GM23248 (cell line): ENCODE data around the gene ADGRF1. TPM values are rescaled to one million over a fixed set of nuclear protein-coding genes. Genes with fewer than 3 reads are reported as not detected.

ENCODE experiments used
- DNase-seq: peaks from one replicate; pipeline ENCODE4 v3.0.0-alpha.2; 2015
- H2AFZ ChIP-seq: fragments of 200-600 bp; sonication (generic); 2 replicates; pipeline ENCODE4 v1.6.1; 2016; ENCODE audit warnings: antibody characterized with exemption
- H3F3A ChIP-seq: fragments of 200-600 bp; sonication (generic); 2 replicates; pipeline ENCODE4 v1.6.1; 2016; ENCODE audit warnings: mild to moderate bottlenecking, antibody characterized with exemption, mixed run types; ENCODE audit not compliant: insufficient read depth
- H3K27ac ChIP-seq: fragments of 200-600 bp; sonication (generic); 2 replicates; pipeline ENCODE4 v1.5.1; 2016; ENCODE audit warnings: mild to moderate bottlenecking
- H3K27me3 ChIP-seq: fragments of 200-600 bp; sonication (generic); replicated peaks from 2 replicates; pipeline ENCODE4 v1.6.1; 2016; ENCODE audit warnings: mild to moderate bottlenecking; ENCODE audit not compliant: insufficient read depth
- H3K36me3 ChIP-seq: fragments of 200-600 bp; sonication (generic); 2 replicates; pipeline ENCODE4 v1.6.1; 2016; ENCODE audit warnings: low read depth, mild to moderate bottlenecking
- H3K4me1 ChIP-seq: fragments of 200-600 bp; sonication (generic); 2 replicates; pipeline ENCODE4 v1.6.1; 2016; ENCODE audit warnings: mild to moderate bottlenecking; ENCODE audit not compliant: insufficient read depth
- H3K4me2 ChIP-seq: fragments of 200-600 bp; sonication (generic); one replicate; pipeline ENCODE4 v1.6.1; 2016; ENCODE audit warnings: mild to moderate bottlenecking; ENCODE audit not compliant: unreplicated experiment
- H3K4me3 ChIP-seq: fragments of 200-600 bp; sonication (generic); 2 replicates; pipeline ENCODE4 v1.5.1; 2016; ENCODE audit warnings: mild to moderate bottlenecking
- H3K79me2 ChIP-seq: fragments of 200-600 bp; sonication (generic); 2 replicates; pipeline ENCODE4 v1.6.1; 2016; ENCODE audit warnings: mild to moderate bottlenecking; ENCODE audit not compliant: insufficient read depth
- H3K9ac ChIP-seq: fragments of 200-600 bp; sonication (generic); 2 replicates; pipeline ENCODE4 v1.6.1; 2016; ENCODE audit warnings: mild to moderate bottlenecking
- H3K9me2 ChIP-seq: fragments of 200-600 bp; sonication (generic); 2 replicates; pipeline ENCODE4 v1.6.1; 2016; ENCODE audit warnings: mixed run types, mild to moderate bottlenecking, moderate library complexity; ENCODE audit not compliant: insufficient read depth
- H3K9me3 ChIP-seq: fragments of 200-600 bp; sonication (generic); one replicate; pipeline ENCODE4 v1.6.1; 2017; ENCODE audit warnings: low read depth
- H4K20me1 ChIP-seq: fragments of 200-600 bp; sonication (generic); 2 replicates; pipeline ENCODE4 v1.6.0; 2016; ENCODE audit not compliant: insufficient read depth
- EZH2 ChIP-seq: fragments of 200-600 bp; sonication (generic); IDR thresholded peaks from 2 replicates; pipeline ENCODE4 v1.6.1; 2018; ENCODE audit warnings: antibody characterized with exemption, mild to moderate bottlenecking; ENCODE audit not compliant: insufficient read depth, poor library complexity, severe bottlenecking
- EZH2phosphoT487 ChIP-seq: fragments of 200-600 bp; sonication (generic); IDR thresholded peaks from 2 replicates; pipeline ENCODE4 v1.6.1; 2018; ENCODE audit warnings: antibody characterized with exemption, moderate library complexity, mild to moderate bottlenecking, low read depth; ENCODE audit not compliant: insufficient read depth
- WGBS, 2 experiments: methylation state at CpG; one replicate each; pipeline ENCODE4 v1.1.6; 2015 to 2017; ENCODE audit warnings: low lambda C conversion rate in 2 of 2, low coverage in 1 of 2; ENCODE audit errors: missing lambda C conversion rate in 2 of 2; 5-methylcytosine and 5-hydroxymethylcytosine counted together
- in situ Hi-C: fragments of 300-500 bp; cut with MboI; formaldehyde crosslinking; loops from 2 replicates; pipeline ENCODE4 v1.15.0; 2020
- polyA plus RNA-seq: library from polyadenylated mRNA; unstranded; fragments of >200 nt; fragmentation: Nextera tagmentation; extraction: Ambion mirVana; gene quantifications from 2 replicates; pipeline ENCODE4 v1.2.1, GENCODE V29; 2016
- total RNA-seq: library from RNA; depleted of rRNA; stranded (reverse); fragments of >200 nt; shearing (Covaris generic); gene quantifications from 2 replicates; pipeline ENCODE4 v1.2.3, GENCODE V29; 2014

ADGRF1 gene
- total and polyA plus RNA-seq, 2 experiments from 2014 or later: not detected

GRCh38 chr6:47076422-47077344, 34.6 kb upstream of the ADGRF1 start:
- TF ChIP-seq EZH2phosphoT487 (no peak), EZH2 (no peak)
- Histone ChIP-seq H3K9ac (no peak overlapping the region), H3K4me3 (no peak overlapping the region), H3K4me1 (no peaks in the 10 kb centered on the region), H3K4me2 (no peak overlapping the region), H4K20me1 (no peaks in the 10 kb centered on the region), H2AFZ (no peak overlapping the region), H3K9me2 (no peaks in the 10 kb centered on the region), H3K27me3 (peaks cover 24% of the 10 kb centered on the region), H3K27ac (no peak overlapping the region), H3K36me3 (no peaks in the 10 kb centered on the region), H3F3A (no peaks in the 10 kb centered on the region), H3K79me2 (no peaks in the 10 kb centered on the region), H3K9me3 (no peaks in the 10 kb centered on the region)
- DNase-seq: no peak
- 39 to 48% methylated on average over 9 of the region's 9 CpGs for WGBS, 2 experiments
- in situ Hi-C loops: no loop called here

GRCh38 chr6:47075741-47076421, 33.7 kb upstream of the ADGRF1 start:
- DNase-seq: no peak
- WGBS, 2 experiments: 3 to 4% methylated on average over 8 of the region's 8 CpGs
- H3K36me3 ChIP-seq: no peaks in the 10 kb centered on the region
- H4K20me1 ChIP-seq: no peaks in the 10 kb centered on the region
- H3K27ac ChIP-seq: no peak overlapping the region
- H3K9me2 ChIP-seq: no peaks in the 10 kb centered on the region
- TF ChIP-seq EZH2: no peak
- TF ChIP-seq EZH2phosphoT487: no peak
- no peaks in the 10 kb centered on the region for H3K4me1 ChIP-seq
- H3F3A ChIP-seq: no peaks in the 10 kb centered on the region
- H3K4me2 ChIP-seq: no peak overlapping the region
- H3K27me3 ChIP-seq: peaks cover 24% of the 10 kb centered on the region
- in situ Hi-C loops: no loop called here
- H3K9ac ChIP-seq: no peak overlapping the region
- no peak overlapping the region for H2AFZ ChIP-seq
- no peaks in the 10 kb centered on the region for H3K79me2 ChIP-seq
- no peaks in the 10 kb centered on the region for H3K9me3 ChIP-seq
- no peak overlapping the region for H3K4me3 ChIP-seq

DNA sequence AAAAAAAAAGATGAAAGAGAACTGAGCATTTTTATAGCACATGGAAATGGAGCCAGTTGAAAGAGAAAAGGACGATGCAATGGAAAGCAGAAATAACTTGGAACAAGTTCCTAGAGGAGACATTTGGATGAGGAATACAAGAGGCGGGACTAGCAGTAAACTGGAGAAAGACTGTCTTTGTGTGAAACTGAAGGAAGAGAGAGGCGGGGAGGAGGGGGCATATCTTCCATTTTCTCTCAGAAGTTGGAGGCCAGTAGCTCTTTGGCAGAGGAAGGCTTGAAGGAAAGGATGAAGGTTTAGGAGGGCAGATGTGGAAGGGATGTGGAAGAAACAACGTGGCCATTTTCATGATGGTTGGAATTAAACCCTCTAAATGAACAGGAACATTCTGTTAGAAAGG, 33.0 kb upstream of the ADGRF1 start:
- H3K9ac ChIP-seq: no peak overlapping the region
- no peak overlapping the region for H3K4me3 ChIP-seq
- TF ChIP-seq EZH2phosphoT487 (no peak), EZH2 (no peak)
- in situ Hi-C loops: no loop called here
- H2AFZ ChIP-seq: no peak overlapping the region
- no peaks in the 10 kb centered on the region for H3K36me3 ChIP-seq
- no peaks in the 10 kb centered on the region for H4K20me1 ChIP-seq
- no peak overlapping the region for H3K4me2 ChIP-seq
- DNase-seq: no peak
- peaks cover 24% of the 10 kb centered on the region for H3K27me3 ChIP-seq
- H3K4me1 ChIP-seq: no peaks in the 10 kb centered on the region
- no peak overlapping the region for H3K27ac ChIP-seq
- H3K9me2 ChIP-seq: no peaks in the 10 kb centered on the region
- no peaks in the 10 kb centered on the region for H3K79me2 ChIP-seq
- WGBS, 2 experiments: 1 to 3% methylated on average over 4 of the region's 4 CpGs
- no peaks in the 10 kb centered on the region for H3F3A ChIP-seq
- no peaks in the 10 kb centered on the region for H3K9me3 ChIP-seq

GRCh38 chr6:47073125-47074110, 31.3 kb upstream of the ADGRF1 start:
- Histone ChIP-seq H4K20me1 (no peaks in the 10 kb centered on the region), H3K9ac (no peak overlapping the region), H3F3A (no peaks in the 10 kb centered on the region), H3K4me2 (no peak overlapping the region), H2AFZ (no peak overlapping the region), H3K36me3 (no peaks in the 10 kb centered on the region), H3K9me3 (no peaks in the 10 kb centered on the region), H3K27me3 (peaks cover 24% of the 10 kb centered on the region), H3K79me2 (no peaks in the 10 kb centered on the region), H3K4me1 (no peaks in the 10 kb centered on the region), H3K27ac (no peak overlapping the region), H3K4me3 (no peak overlapping the region), H3K9me2 (no peaks in the 10 kb centered on the region)
- 48 to 49% methylated on average over 5 of the region's 5 CpGs for WGBS, 2 experiments
- DNase-seq: no peak
- in situ Hi-C loops: no loop called here
- TF ChIP-seq EZH2phosphoT487 (no peak), EZH2 (no peak)
